NCI-H2227 (cell line): ENCODE data around the gene DENND1A.
A peak's percentile ranks its signal among the peaks of the same experiment; 100 is the strongest.

Experiments
- DNase-seq: peaks from one replicate; lab custom pipeline; 2025; ENCODE audit not compliant: unreplicated experiment; lab: John Stamatoyannopoulos, UW

Gene DENND1A

GRCh38 chr9:123695386-123695785, 234.5 kb downstream of the DENND1A start:
- DNase-seq, result no peak

- DNase-seq, result no peak
Measured at GRCh38 chr9:123691765-123692303, 238.1 kb downstream of the DENND1A start.

GRCh38 chr9:123689701-123690428, 240.1 kb downstream of the DENND1A start:
- no peak for DNase-seq

- no peak for DNase-seq
Measured at GRCh38 chr9:123687246-123687751, 242.6 kb downstream of the DENND1A start.

- no peak for DNase-seq
Measured at GRCh38 chr9:123686829-123687192, 243.1 kb downstream of the DENND1A start.

GRCh38 chr9:123686131-123686828, 243.6 kb downstream of the DENND1A start:
- no peak for DNase-seq

- peak; percentile 21 for DNase-seq
Measured at GRCh38 chr9:123685489-123686083, 244.3 kb downstream of the DENND1A start.

- no peak for DNase-seq
Measured at GRCh38 chr9:123684393-123685149, 245.4 kb downstream of the DENND1A start.

GRCh38 chr9:123682746-123683145, 247.2 kb downstream of the DENND1A start:
- DNase-seq, result no peak

- DNase-seq, result peak; percentile 48
Measured at GRCh38 chr9:123680352-123680751, 249.6 kb downstream of the DENND1A start.

GRCh38 chr9:123679330-123679987, 250.5 kb downstream of the DENND1A start:
- no peak for DNase-seq

- no peak for DNase-seq
Measured at GRCh38 chr9:123678878-123679329, 251.0 kb downstream of the DENND1A start.

- DNase-seq, result no peak
Measured at GRCh38 chr9:123678038-123678877, 251.7 kb downstream of the DENND1A start.

- no peak for DNase-seq
Measured at GRCh38 chr9:123676869-123677268, 253.1 kb downstream of the DENND1A start.

GRCh38 chr9:123669346-123669745, 260.6 kb downstream of the DENND1A start:
- DNase-seq, result no peak

GRCh38 chr9:123663529-123663928, 266.4 kb downstream of the DENND1A start:
- no peak for DNase-seq

- no peak for DNase-seq
Measured at GRCh38 chr9:123662057-123662776, 267.7 kb downstream of the DENND1A start.

- DNase-seq, result no peak
Measured at GRCh38 chr9:123660691-123661466, 269.0 kb downstream of the DENND1A start.
